ENCODE results near the gene HMX1. TPM values are rescaled to one million over a fixed set of nuclear protein-coding genes. Genes with fewer than 3 reads are reported as not detected.

Gene HMX1
- total RNA-seq, 5 donors from 2014 or later (not counting 1 experiment from before 2014, with no cell fraction given): not detected

- Histone ChIP-seq H3K4me1 (ENCODE audit: control insufficient read depth in 1 of 2, extremely low read depth in 1 of 2, insufficient read depth in 2 of 2, low read length in 2 of 2) (no peaks in the 10 kb centered on the region), H3K4me3 (ENCODE audit: control insufficient read depth in 1 of 2, extremely low read depth in 1 of 2, low read length in 1 of 2) (no peak overlapping the region), H3K9me3 (no peaks in the 10 kb centered on the region), H3K27ac (ENCODE audit: low read length) (no peak overlapping the region), H3K27me3 (replicated peaks in 1 of 2; ENCODE audit: control insufficient read depth in 2 of 2, extremely low read depth in 1 of 2, insufficient read depth in 2 of 2, low read length in 1 of 2) (peaks cover 14 to 65% of the 10 kb centered on the region in 2 experiments), H3K36me3 (ENCODE audit: control insufficient read depth in 2 of 2, extremely low read depth in 1 of 2, insufficient read depth in 1 of 2, low read length in 1 of 2) (no peaks in the 10 kb centered on the region)
- CTCF ChIA-PET: no interaction called here
- Mint-ChIP-seq H3K4me1 (peaks cover 0 to 3% (median 2%) of the 10 kb centered on the region in 3 donors), H3K4me3 (no peak overlapping the region), H3K27ac (no peak overlapping the region), H3K27me3 (peaks cover 34 to 58% of the 10 kb centered on the region in 2 donors), H3K9me3 (peaks cover 0 to 6% (median 0%) of the 10 kb centered on the region in 3 donors), H3K36me3 (no peaks in the 10 kb centered on the region)
- WGBS (ENCODE audit: insufficient coverage): 86% methylated on average over 7 of the region's 10 CpGs
- DNase-seq: no peak
- ATAC-seq (replicated peaks in 1 of 4): no peak
- POLR2A ChIA-PET: no interaction called here
Observed at GRCh38 chr4:8886612-8887406, 15.2 kb upstream of the HMX1 start.

- Histone ChIP-seq H3K4me3 (ENCODE audit: control insufficient read depth in 1 of 2, extremely low read depth in 1 of 2, low read length in 1 of 2) (no peak overlapping the region), H3K27ac (ENCODE audit: low read length) (no peak overlapping the region), H3K9me3 (no peaks in the 10 kb centered on the region), H3K27me3 (replicated peaks in 1 of 2; ENCODE audit: control insufficient read depth in 2 of 2, extremely low read depth in 1 of 2, insufficient read depth in 2 of 2, low read length in 1 of 2) (peaks cover 0 to 52% of the 10 kb centered on the region in 2 experiments), H3K4me1 (ENCODE audit: control insufficient read depth in 1 of 2, extremely low read depth in 1 of 2, insufficient read depth in 2 of 2, low read length in 2 of 2) (no peaks in the 10 kb centered on the region), H3K36me3 (ENCODE audit: control insufficient read depth in 2 of 2, extremely low read depth in 1 of 2, insufficient read depth in 1 of 2, low read length in 1 of 2) (no peaks in the 10 kb centered on the region)
- Mint-ChIP-seq H3K4me1 (peaks cover 0 to 6% (median 0%) of the 10 kb centered on the region in 3 donors), H3K36me3 (no peaks in the 10 kb centered on the region), H3K27ac (no peak overlapping the region), H3K4me3 (no peak overlapping the region), H3K27me3 (peaks cover 25 to 45% of the 10 kb centered on the region in 2 donors), H3K9me3 (peaks cover 0 to 6% (median 0%) of the 10 kb centered on the region in 3 donors)
- ChIA-PET CTCF (no interaction called here), POLR2A (no interaction called here)
- no peak for DNase-seq
- no peak for ATAC-seq (replicated peaks in 1 of 4)
- WGBS (ENCODE audit: insufficient coverage): 41% methylated on average over 6 of the region's 14 CpGs
Observed at GRCh38 chr4:8882239-8882638, 10.6 kb upstream of the HMX1 start.

- H3K36me3 ChIP-seq (ENCODE audit: control insufficient read depth in 2 of 2, extremely low read depth in 1 of 2, insufficient read depth in 1 of 2, low read length in 1 of 2): no peaks in the 10 kb centered on the region
- H3K4me3 ChIP-seq (ENCODE audit: control insufficient read depth in 1 of 2, extremely low read depth in 1 of 2, low read length in 1 of 2): no peak overlapping the region
- no peaks in the 10 kb centered on the region for H3K9me3 Mint-ChIP-seq
- no peaks in the 10 kb centered on the region for H3K9me3 ChIP-seq
- POLR2A ChIA-PET: no interaction called here
- peaks cover 6 to 50% of the 10 kb centered on the region in 2 experiments for H3K27me3 ChIP-seq (replicated peaks in 1 of 2; ENCODE audit: control insufficient read depth in 2 of 2, extremely low read depth in 1 of 2, insufficient read depth in 2 of 2, low read length in 1 of 2)
- ATAC-seq (replicated peaks in 1 of 4) (no peak), DNase-seq (no peak)
- no peak overlapping the region for H3K27ac ChIP-seq (ENCODE audit: low read length)
- CTCF ChIA-PET: no interaction called here
- H3K4me3 Mint-ChIP-seq: no peak overlapping the region
- WGBS (ENCODE audit: insufficient coverage): 92% methylated on average over 8 of the region's 9 CpGs
- H3K36me3 Mint-ChIP-seq: no peaks in the 10 kb centered on the region
- H3K4me1 ChIP-seq (ENCODE audit: control insufficient read depth in 1 of 2, extremely low read depth in 1 of 2, insufficient read depth in 2 of 2, low read length in 2 of 2): no peaks in the 10 kb centered on the region
- H3K27me3 Mint-ChIP-seq: peaks cover 31 to 48% of the 10 kb centered on the region in 2 donors
- peaks cover 0 to 6% (median 0%) of the 10 kb centered on the region in 3 donors for H3K4me1 Mint-ChIP-seq
- H3K27ac Mint-ChIP-seq: no peak overlapping the region
Observed at GRCh38 chr4:8880851-8881250, 9.2 kb upstream of the HMX1 start.

GRCh38 chr4:8879574-8879973 lies 7.9 kb upstream of the HMX1 start:
- Histone ChIP-seq H3K4me3 (ENCODE audit: control insufficient read depth in 1 of 2, extremely low read depth in 1 of 2, low read length in 1 of 2) (no peak overlapping the region), H3K27ac (ENCODE audit: low read length) (no peak overlapping the region), H3K27me3 (replicated peaks in 1 of 2; ENCODE audit: control insufficient read depth in 2 of 2, extremely low read depth in 1 of 2, insufficient read depth in 2 of 2, low read length in 1 of 2) (peaks cover 10 to 54% of the 10 kb centered on the region in 2 experiments), H3K9me3 (no peaks in the 10 kb centered on the region), H3K36me3 (ENCODE audit: control insufficient read depth in 2 of 2, extremely low read depth in 1 of 2, insufficient read depth in 1 of 2, low read length in 1 of 2) (no peaks in the 10 kb centered on the region), H3K4me1 (ENCODE audit: control insufficient read depth in 1 of 2, extremely low read depth in 1 of 2, insufficient read depth in 2 of 2, low read length in 2 of 2) (no peaks in the 10 kb centered on the region)
- Mint-ChIP-seq H3K27me3 (peaks cover 44 to 56% of the 10 kb centered on the region in 2 donors), H3K4me3 (no peak overlapping the region), H3K4me1 (peaks cover 0 to 11% (median 0%) of the 10 kb centered on the region in 3 donors), H3K36me3 (no peaks in the 10 kb centered on the region), H3K9me3 (peaks cover 0 to 4% (median 0%) of the 10 kb centered on the region in 3 donors), H3K27ac (no peak overlapping the region)
- CTCF ChIA-PET: no interaction called here
- no peak for ATAC-seq (replicated peaks in 1 of 4)
- POLR2A ChIA-PET: no interaction called here
- DNase-seq: no peak
- 75% methylated on average over 6 of the region's 8 CpGs for WGBS (ENCODE audit: insufficient coverage)

GRCh38 chr4:8878421-8878820 lies 6.8 kb upstream of the HMX1 start:
- peaks cover 45 to 65% of the 10 kb centered on the region in 2 donors for H3K27me3 Mint-ChIP-seq
- no peak overlapping the region for H3K4me3 Mint-ChIP-seq
- no peaks in the 10 kb centered on the region for H3K4me1 ChIP-seq (ENCODE audit: control insufficient read depth in 1 of 2, extremely low read depth in 1 of 2, insufficient read depth in 2 of 2, low read length in 2 of 2)
- no peak for ATAC-seq (replicated peaks in 1 of 4)
- H3K9me3 Mint-ChIP-seq: peaks cover 0 to 4% (median 0%) of the 10 kb centered on the region in 3 donors
- CTCF ChIA-PET: no interaction called here
- H3K4me3 ChIP-seq (ENCODE audit: control insufficient read depth in 1 of 2, extremely low read depth in 1 of 2, low read length in 1 of 2): no peak overlapping the region
- H3K9me3 ChIP-seq: no peaks in the 10 kb centered on the region
- H3K27ac ChIP-seq (ENCODE audit: low read length): no peak overlapping the region
- no peaks in the 10 kb centered on the region for H3K36me3 Mint-ChIP-seq
- POLR2A ChIA-PET: no interaction called here
- peaks cover 0 to 11% (median 0%) of the 10 kb centered on the region in 3 donors for H3K4me1 Mint-ChIP-seq
- DNase-seq: no peak
- H3K36me3 ChIP-seq (ENCODE audit: control insufficient read depth in 2 of 2, extremely low read depth in 1 of 2, insufficient read depth in 1 of 2, low read length in 1 of 2): no peaks in the 10 kb centered on the region
- WGBS (ENCODE audit: insufficient coverage): 33% methylated on average over 11 of the region's 11 CpGs
- H3K27me3 ChIP-seq (replicated peaks in 1 of 2; ENCODE audit: control insufficient read depth in 2 of 2, extremely low read depth in 1 of 2, insufficient read depth in 2 of 2, low read length in 1 of 2): peaks cover 11 to 64% of the 10 kb centered on the region in 2 experiments
- H3K27ac Mint-ChIP-seq: no peak overlapping the region

GRCh38 chr4:8877780-8878040 lies 6.1 kb upstream of the HMX1 start:
- Histone ChIP-seq H3K36me3 (ENCODE audit: control insufficient read depth in 2 of 2, extremely low read depth in 1 of 2, insufficient read depth in 1 of 2, low read length in 1 of 2) (no peaks in the 10 kb centered on the region), H3K4me3 (ENCODE audit: control insufficient read depth in 1 of 2, extremely low read depth in 1 of 2, low read length in 1 of 2) (no peak overlapping the region), H3K9me3 (no peaks in the 10 kb centered on the region), H3K27me3 (replicated peaks in 1 of 2; ENCODE audit: control insufficient read depth in 2 of 2, extremely low read depth in 1 of 2, insufficient read depth in 2 of 2, low read length in 1 of 2) (peaks cover 13 to 71% of the 10 kb centered on the region in 2 experiments), H3K27ac (ENCODE audit: low read length) (no peak overlapping the region), H3K4me1 (ENCODE audit: control insufficient read depth in 1 of 2, extremely low read depth in 1 of 2, insufficient read depth in 2 of 2, low read length in 2 of 2) (no peaks in the 10 kb centered on the region)
- ChIA-PET POLR2A (no interaction called here), CTCF (no interaction called here)
- Mint-ChIP-seq H3K9me3 (peaks cover 0 to 4% (median 0%) of the 10 kb centered on the region in 3 donors), H3K36me3 (no peaks in the 10 kb centered on the region), H3K27ac (no peak overlapping the region), H3K27me3 (peaks cover 43 to 73% of the 10 kb centered on the region in 2 donors), H3K4me1 (peaks cover 0 to 11% (median 0%) of the 10 kb centered on the region in 3 donors), H3K4me3 (no peak overlapping the region)
- WGBS (ENCODE audit: insufficient coverage): 9% methylated on average over 11 of the region's 12 CpGs
- ATAC-seq (replicated peaks in 1 of 4): no peak
- no peak for DNase-seq
